ENCODE measurements around the gene KSR2. TPM values are rescaled to one million over a fixed set of nuclear protein-coding genes. Genes with fewer than 3 reads are reported as not detected.
"Not testable (repeated sequence)": the region's sequence is repeated elsewhere in the genome, so short reads cannot be mapped to it uniquely, and the experiment has no call there.

The KSR2 gene
- total RNA-seq, 2 donors from 2014 or later = 0.07 to 0.08 TPM

- no peak overlapping the region for H3K4me3 ChIP-seq
- H3K27ac ChIP-seq = no peak overlapping the region
- DNase-seq (ENCODE audit: low spot score) = no peak
- H3K27me3 ChIP-seq = no peaks in the 10 kb centered on the region
- peaks cover 0 to 16% of the 10 kb centered on the region in 2 donors for H3K4me1 ChIP-seq
- TF ChIP-seq CTCF (IDR thresholded peaks at IDR 0.05) = no peak
- no peaks in the 10 kb centered on the region for H3K36me3 ChIP-seq
- no peaks in the 10 kb centered on the region for H3K9me3 ChIP-seq
Measured at GRCh38 chr12:118013283-118013682, 44.5 kb upstream of the KSR2 start.

- TF ChIP-seq CTCF (IDR thresholded peaks at IDR 0.05) = no peak
- no peak for DNase-seq (ENCODE audit: low spot score)
- Histone ChIP-seq H3K36me3 (no peaks in the 10 kb centered on the region), H3K9me3 (no peaks in the 10 kb centered on the region), H3K4me3 (no peak overlapping the region), H3K27ac (no peak overlapping the region), H3K4me1 (peaks cover 0 to 8% of the 10 kb centered on the region in 2 donors), H3K27me3 (no peaks in the 10 kb centered on the region)
Measured at GRCh38 chr12:118011961-118012360, 43.2 kb upstream of the KSR2 start.

GRCh38 chr12:118011377-118011776, 42.6 kb upstream of the KSR2 start:
- H3K4me1 ChIP-seq = peaks cover 0 to 5% of the 10 kb centered on the region in 2 donors
- no peaks in the 10 kb centered on the region for H3K27me3 ChIP-seq
- no peak for TF ChIP-seq CTCF (IDR thresholded peaks at IDR 0.05)
- no peaks in the 10 kb centered on the region for H3K9me3 ChIP-seq
- H3K4me3 ChIP-seq = no peak overlapping the region
- no peak for DNase-seq (ENCODE audit: low spot score)
- H3K36me3 ChIP-seq = no peaks in the 10 kb centered on the region
- no peak overlapping the region for H3K27ac ChIP-seq

- peaks cover 0 to 2% of the 10 kb centered on the region in 2 donors for H3K4me1 ChIP-seq
- no peaks in the 10 kb centered on the region for H3K9me3 ChIP-seq
- no peak for TF ChIP-seq CTCF (IDR thresholded peaks at IDR 0.05)
- no peaks in the 10 kb centered on the region for H3K36me3 ChIP-seq
- no peak overlapping the region for H3K27ac ChIP-seq
- DNase-seq (ENCODE audit: low spot score) = no peak
- H3K27me3 ChIP-seq = no peaks in the 10 kb centered on the region
- H3K4me3 ChIP-seq = no peak overlapping the region
Measured at GRCh38 chr12:118010903-118011302, 42.1 kb upstream of the KSR2 start.

DNA sequence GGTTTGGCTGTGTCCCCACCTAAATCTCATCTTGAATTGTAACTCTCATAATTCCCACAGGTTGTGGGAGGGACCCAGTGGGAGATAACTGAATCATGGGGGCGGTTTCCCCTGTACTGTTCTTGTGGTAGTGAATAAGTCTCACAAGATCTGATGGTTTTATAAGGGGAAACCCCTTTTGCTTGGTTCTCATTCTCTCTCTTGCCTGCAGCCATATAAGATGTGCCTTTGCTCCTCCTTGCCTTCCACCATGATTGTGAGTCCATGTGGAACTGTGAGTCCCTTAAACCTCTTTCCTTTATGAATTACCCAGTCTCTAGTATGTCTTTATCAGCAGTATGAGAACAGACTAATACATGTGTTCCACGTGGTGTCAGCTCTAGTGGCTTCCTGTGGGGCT, 31.0 kb upstream of the KSR2 start:
- H3K27ac ChIP-seq; H3K4me3 ChIP-seq; H3K27me3 ChIP-seq; H3K9me3 ChIP-seq; DNase-seq (ENCODE audit: low spot score); H3K36me3 ChIP-seq; H3K4me1 ChIP-seq: not testable (repeated sequence)

GRCh38 chr12:117998719-117999118, 29.9 kb upstream of the KSR2 start:
- no peaks in the 10 kb centered on the region for H3K36me3 ChIP-seq
- H3K27me3 ChIP-seq = no peaks in the 10 kb centered on the region
- H3K9me3 ChIP-seq = peaks cover 0 to 6% of the 10 kb centered on the region in 2 donors
- no peaks in the 10 kb centered on the region for H3K4me1 ChIP-seq
- H3K4me3 ChIP-seq = no peak overlapping the region
- DNase-seq (ENCODE audit: low spot score) = no peak
- H3K27ac ChIP-seq = no peak overlapping the region
- no peak for TF ChIP-seq CTCF (IDR thresholded peaks at IDR 0.05)

Measured in right atrium auricular region (tissue), 2 donors.